Colon (tissue), 2 donors: Measurements from ENCODE around the gene LRRC4C.

ENCODE experiments used
- FAIRE-seq: peaks from 2 replicates; lab custom pipeline; 2012; peaks lifted over from hg19 to GRCh38; lab: Jason Lieb, UNC
- donor health status: control.
- donor health status: control.

The LRRC4C gene

DNA sequence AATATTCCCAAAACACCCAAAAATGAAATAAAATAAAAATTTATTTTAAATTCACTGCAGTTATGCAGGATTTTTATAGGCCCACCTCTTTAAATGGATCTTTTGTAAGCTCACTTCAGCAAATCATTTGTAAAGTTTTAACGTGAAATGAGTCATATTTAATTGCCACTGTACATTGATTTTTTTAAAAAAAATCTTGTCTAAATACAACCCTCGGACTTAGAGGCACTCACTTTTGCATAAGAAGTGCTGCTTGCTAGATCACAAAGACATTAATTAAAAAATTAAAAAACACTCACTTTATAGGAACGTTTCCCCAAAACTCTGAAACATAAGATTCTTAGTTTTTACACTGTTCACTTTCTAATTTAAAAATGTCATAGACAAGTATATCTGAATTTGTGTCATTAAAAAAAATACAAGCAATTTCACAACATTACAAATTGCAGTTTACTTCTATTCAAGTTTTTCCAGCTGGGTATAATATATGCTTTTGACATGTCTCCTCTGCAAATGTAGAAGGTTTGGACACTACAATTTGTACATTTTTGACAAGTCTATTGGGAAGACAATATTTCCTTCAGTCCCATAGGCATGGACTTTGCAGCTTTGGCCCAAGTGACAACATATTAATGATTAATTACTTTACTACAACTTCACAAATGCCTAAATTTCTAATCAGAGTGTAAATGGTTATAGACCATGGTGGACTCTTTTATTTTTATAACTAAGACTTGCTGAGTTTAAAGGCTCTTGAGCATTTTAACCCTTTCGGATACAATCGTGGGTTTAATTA, 1088.4 kb downstream of the LRRC4C start:
- no peak for FAIRE-seq

DNA sequence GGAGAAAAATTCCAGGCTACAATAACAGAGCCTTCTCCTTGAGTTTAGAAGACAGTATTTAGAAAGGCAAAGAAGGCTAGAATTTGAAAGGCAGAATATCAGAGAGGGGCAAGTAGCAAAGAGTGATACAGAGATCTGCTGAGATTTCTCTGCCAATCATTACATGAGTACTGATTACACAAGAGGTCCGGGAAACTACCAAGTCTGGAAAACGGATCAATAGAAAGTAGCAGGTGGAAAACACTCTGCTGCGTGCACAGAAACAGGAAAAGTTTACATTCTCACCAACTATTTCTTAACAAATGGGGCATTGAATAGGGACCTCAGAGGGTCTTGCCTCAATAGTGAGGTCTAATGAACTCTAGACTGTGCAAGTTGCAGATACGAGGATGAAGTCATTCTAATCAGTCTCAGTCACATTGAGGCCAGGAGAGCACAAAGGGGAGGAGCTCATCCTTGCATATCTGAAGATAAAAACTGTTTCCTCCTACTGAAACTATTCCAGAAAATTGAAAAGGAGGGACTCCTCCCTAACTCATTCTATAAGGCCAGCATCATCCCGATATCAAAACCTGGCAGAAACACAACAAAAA, 1099.2 kb downstream of the LRRC4C start:
- FAIRE-seq: no peak

DNA sequence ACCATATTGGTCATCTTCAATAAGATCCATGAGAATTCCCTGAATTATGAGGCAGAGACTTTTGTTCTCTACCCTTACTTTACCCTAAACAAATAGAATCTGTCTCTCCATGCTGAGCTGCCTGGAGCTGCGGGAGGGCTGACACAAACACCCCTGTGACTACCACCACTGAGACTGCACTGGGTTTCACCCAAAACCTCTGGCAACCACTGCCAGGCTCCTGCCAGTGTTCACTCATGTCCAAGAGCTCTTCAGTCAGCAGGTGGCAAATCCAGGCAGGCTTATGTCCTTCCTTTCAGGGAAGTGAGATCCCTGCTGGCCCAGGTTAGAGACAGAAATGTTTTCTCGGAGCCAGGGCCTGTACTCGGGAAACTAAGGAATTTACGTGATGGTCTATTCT, 1105.3 kb downstream of the LRRC4C start:
- FAIRE-seq: no peak

DNA sequence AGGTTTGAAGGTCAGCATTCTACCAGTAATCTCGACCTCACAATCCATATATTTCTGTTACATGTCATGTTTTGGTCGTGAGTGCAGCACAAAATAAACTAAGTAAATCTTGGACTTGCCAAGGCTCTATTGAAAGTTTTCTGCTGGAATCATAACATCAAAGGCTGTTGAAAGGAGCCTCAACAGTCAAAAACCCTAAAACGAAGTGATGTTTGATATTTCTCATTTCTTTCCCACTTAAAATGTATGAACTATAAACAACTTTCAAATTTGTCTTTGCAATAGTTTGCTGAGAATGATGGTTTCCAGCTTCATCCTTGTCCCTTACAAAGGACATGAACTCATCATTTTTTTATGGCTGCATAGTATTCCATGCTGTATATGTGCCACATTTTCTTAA, 1118.5 kb downstream of the LRRC4C start:
- FAIRE-seq: no peak

DNA sequence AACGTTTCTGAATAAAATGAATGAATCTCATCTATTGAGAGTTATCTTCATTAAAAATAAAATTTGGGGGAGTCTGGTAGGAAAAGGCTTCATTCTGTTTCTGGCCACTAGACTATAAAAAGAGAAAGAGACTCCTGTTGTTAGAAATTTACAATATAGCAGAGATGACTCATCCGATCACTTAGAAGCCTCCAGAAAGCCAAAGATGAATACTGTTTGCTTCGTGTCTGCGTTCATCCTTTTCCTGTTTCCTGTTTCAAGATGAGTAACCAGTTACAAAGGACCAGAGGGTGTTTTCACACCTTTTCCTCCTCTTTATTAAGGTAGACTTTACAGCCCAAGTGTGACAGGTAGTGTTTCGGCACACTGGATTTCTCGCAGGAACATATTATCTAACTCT, 1120.7 kb downstream of the LRRC4C start:
- FAIRE-seq: no peak

DNA sequence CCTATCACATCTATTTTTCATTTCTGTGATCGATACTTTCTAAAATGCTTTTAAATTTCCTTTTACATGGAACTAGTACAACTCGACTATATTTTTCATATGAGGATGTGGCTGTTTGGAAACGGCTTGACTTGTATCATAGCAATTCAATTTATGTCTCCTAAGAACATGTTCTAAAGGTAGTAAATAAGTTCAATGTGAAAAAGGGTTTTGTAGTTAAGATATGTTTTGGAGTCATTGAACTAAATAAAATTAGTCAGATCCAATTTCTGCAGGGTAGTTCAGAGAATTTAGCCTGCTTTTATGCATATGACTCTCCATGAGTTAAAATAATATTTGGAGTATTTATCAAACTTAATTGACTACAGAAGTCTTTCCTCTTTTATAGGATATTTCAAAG, 1121.4 kb downstream of the LRRC4C start:
- FAIRE-seq: no peak

DNA sequence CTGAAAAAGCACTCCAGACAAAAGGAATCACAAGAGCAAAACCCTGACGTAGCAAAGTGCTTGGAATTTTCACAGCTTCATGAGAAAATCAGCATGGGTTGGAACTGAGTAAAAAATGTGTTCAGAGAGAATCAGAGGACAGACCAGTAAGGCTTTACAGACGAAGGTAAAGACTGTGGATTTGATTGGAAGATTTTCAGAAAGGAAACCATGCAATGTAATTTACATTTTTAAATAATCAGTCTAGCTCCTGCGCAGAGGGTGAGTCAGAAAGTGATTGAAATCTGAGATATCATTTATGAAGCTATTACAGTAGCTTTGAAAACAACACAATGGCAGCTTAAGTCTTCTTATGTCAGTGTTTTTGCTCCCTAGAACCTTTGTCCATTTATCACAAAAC, 1122.3 kb downstream of the LRRC4C start:
- FAIRE-seq: no peak

DNA sequence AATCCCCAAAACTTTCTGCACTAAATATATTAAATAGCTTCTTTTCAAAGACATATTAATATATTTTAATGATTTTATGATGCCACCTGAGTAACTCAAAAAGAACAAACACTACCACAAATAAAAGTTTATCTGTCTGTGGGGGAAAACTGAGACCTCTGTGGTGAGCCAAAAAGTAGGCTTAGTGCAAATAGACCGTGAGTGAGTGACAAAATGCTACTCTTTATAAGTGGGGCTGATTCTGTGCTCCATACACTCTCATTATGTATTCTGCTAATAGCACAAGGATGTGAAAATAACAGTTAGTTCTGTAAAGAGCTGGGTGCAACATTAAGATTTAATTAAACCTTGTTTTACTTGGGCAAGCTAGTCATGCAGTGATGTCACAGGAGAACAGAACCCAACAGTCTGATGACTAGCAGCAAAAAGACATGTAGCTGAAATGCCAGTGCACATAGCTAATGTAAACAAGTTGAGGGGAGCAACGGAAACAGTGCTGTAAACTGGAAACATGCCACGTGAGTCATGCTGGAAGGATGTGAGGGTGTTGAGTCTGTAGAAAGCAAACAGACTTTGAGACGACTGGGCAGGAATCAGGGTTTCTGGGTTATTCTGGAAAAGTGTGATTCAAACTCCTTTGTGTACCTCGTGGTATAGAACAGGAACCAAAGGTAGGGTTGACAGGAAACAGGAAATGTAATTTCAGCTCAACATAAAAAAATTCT, 1130.4 kb downstream of the LRRC4C start:
- FAIRE-seq: no peak

DNA sequence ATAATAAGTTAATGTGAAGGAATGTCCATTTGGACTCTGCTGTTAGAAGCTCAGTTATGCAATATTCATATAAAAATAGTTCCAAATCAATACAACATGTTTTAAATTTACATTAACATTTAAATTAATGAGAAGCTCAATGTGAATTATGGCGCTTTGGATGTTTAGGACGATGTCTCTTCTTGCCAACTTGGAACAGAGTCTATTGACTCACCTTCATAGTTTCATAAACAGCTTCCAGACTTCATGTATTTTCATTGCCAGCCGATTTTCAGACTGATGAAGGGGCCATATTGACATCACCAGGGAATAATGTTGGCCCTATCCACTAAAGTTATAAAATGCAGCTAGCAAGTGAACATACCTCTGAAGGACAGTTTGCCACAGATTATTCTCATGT, 1136.2 kb downstream of the LRRC4C start:
- no peak for FAIRE-seq

DNA sequence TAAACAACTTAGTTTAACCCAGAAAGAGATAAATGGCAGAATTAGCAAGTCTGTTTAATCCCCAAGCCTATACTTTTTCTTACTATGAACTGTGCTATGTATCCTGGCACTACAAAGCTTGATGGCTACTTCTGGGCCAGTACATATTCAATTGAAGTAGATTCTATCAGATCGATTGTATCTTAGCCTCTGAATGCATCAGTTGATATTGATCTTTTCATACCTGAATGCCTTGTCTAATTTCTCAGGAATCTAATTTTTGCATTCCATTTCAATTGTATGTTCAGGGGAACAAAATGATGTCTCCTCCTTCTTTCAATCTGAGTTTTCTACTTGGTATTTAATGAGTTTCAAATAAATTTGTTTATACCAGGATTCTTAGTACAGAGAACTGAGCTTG, 1137.9 kb downstream of the LRRC4C start:
- FAIRE-seq: no peak

DNA sequence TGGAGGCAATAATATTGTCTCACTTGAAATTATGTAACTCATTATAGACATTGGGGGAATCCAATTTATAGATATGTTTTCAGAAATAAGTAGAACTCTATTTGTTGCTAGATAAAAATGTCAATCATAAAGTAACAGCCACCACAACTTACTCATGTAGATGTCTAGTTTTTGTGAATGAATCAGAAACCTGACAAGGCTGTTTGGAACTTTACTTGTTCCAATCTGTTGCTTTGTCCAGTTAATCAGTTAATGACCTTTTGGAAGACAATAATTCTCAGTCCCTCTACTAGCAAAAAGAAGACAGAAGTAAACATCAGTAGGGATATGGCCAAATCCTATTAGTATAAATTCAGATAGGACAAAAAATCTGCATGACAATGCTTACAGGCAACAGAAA, 1143.3 kb downstream of the LRRC4C start:
- FAIRE-seq: no peak

DNA sequence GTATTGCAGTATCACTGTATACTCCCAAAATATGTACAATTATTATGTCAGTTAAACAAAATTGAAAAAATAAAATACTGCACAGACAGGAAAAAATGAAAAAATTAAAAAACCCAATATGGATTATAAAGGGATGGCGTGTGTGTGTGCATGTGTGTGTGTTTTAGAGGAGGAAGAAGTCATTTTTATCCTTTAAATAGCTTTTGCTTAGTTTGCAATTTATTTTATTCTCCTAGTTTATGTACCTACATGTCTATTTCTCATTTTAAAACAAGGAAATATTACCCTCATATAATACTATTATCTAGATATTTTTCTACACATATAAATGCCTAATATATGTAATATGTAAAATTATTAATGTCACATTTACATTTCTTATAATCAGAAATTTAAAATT, 1144.3 kb downstream of the LRRC4C start:
- peak; percentile 61 for FAIRE-seq

DNA sequence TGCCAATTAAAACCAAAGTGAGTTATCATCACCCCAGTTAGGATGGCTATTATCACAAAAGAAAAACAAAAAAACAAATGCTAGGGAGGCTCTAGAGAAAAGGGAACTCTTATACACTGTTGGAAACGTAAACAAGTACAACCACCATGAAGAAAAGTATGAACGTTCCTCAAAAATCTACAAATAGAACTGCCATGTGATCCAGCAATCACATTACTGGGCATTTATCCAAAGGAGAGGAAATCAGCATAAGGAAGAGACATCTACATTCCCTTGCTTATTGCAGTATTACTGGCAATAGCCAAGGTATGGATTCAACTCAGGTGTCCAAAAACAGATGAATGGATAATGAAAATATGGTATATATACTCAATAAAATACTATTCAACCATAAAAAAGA, 1145.1 kb downstream of the LRRC4C start:
- no peak for FAIRE-seq

DNA sequence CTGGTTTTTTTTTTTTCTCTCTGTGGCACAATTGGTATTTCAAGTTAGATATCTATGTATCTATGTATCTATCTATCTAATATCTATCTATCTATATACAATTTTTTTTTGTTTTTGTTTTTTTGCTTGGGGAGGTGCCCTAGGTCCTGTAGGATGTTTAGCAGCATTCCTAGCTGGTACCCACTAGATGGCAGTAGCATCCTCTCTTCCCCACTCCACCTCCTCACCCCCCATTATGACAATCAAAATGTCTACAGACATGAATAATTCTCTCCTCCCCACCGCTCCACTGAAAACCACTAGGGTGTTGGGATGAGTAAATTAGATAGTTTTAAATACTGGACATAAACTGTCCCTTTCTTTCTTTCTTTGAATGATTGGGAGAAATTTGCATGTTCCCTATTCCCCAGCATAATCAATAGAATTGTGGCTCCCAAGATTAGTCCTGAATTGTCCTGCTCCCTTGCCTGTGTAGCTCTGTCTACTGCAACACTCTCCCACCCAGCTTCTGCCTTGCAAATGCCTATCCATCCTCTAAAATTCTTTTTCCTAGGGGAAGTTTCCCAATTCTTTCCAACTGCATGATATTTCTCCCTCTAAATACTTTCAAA, 1152.4 kb downstream of the LRRC4C start:
- FAIRE-seq: no peak

DNA sequence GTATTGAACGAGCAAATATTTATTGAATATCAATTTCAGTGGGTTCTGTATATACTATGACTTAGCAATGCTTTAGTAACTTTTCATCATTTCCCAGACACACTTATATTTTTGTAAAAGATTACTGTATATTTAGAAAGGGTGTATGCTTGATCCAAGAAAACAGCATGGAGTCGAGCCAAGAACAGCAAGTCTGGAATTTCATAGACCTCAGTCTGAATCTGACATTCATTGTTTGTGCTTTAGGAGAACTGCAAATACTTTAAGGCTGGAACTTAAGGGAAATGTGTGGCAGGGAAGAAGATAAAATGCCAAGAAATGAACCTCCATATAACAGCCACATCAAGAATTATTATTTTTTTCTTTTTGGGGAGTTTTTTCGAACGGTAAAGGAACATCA, 1156.8 kb downstream of the LRRC4C start:
- FAIRE-seq: no peak

DNA sequence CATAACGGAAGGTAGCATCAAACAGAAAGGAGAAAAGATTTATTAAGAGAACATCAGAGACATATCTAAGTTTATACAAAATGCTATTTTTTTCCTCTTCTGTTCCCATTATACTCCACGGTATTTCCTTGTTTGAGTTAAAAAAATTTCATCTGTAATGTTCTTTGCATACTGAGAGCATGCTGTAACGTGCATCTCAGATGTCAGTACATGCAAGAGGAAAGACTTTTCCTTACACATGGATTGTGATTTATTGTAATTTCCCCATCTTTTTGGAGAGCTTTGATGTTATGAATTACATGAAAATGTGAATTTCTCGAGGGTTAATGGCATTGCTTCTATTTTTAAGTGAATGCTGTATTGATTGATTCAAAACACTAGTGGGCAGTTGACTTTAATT, 1164.0 kb downstream of the LRRC4C start:
- FAIRE-seq: no peak

DNA sequence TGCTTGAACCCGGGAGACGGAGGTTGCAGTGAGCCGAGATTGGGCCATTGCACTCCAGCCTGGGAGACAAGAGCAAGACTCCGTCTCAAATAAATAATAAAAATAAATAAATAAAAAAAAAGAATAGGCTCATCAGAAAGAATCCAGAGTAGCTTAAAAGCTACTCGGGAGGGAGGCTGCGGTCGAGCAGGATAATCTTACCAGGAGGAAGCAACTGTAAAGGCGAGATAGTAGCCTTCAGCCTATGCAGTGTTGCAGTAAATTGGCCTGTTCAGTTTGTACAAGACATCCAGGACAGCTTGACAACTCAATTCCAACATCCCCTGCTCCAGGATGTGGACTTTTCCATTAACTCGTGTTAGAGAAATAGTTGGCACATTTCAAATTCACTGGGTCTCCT, 1164.7 kb downstream of the LRRC4C start:
- no peak for FAIRE-seq

DNA sequence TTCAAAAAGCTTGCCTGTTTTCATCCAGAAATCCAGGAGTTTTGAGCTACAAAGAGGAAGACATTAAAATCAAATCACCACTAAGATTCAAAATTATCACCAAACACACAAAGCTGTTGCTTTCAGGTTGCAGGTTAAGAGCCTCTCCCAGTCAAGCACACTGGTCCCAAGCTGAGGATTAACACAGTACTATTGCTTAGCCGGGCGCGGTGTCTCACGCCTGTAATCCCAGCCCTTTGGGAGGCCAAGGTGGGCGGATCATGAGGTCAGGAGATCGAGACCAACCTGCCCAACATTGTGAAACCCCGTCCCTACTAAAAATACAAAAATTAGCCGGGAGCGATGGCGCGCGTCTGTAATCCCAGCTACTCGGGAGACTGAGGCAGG, 1165.1 kb downstream of the LRRC4C start:
- no peak for FAIRE-seq

DNA sequence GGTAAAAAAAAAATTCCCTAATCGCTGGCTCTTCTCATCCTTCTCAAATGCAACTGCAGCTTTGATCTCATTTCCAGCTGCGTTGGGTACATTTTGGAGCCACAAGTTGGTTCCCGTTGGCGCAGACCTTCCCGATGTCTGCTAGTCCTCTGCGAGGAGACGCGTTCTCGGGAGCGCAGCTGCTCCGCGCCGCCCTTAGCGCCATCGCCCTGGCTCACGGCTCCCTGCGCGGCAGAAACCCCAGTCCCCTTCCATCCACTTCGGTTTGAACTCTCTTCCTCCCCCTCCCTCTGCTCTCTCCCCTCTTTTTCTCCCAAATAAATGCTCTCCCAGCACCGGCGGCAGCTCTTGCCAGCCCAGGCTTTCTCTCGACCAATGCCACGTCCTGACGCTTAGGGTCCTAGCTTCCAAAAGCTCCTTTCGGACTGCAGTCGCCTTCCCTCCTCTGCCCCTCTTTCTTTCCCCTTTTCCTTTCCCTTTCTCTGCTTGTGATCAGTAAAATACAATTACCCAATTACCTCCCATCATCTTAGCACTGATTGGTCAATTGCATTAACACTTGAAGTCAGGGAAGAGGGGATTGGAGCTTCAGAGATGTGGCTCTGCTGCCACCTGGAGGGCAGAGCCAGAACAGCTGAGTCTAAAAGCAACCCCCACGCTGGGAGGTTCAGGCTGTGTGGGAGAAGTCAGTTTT, 1165.7 kb downstream of the LRRC4C start:
- FAIRE-seq: no peak

DNA sequence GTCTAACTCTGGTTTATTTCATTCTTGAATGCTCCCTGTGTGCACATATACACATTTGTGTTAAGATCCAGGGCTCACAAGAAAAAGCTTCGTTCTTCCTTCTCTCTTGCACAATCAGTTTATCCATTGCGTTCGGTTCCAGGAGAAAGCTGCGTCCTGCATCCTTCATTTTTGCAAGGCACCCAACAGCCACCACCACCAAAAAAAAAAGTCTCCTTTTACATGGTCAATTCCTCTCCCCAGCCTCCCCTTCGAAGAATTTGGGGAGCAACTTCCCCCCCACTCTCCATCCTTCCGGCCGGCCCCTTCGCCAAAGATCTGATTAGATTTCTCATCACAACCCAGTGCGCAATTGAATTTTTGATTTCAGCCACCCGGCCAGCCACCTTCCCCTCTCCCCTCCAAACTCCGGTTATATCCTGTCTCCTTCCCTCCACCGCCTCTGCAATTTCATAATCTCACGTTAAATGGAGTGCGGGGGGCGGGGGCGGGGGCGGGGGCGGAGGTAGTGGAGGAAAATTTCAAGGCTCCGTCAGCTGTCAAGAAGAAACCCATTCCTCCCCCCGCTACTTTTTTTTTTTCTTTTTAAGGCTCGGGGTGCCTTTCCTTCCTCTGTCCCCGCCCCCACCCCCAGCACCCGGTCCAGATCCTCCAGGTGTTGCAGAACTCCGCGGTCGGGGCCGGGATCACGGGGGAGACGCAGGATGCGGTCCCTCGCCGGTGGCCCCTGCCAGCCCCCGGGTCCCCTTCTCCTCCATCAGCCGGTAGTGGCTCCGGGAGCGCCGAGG, 1166.5 kb downstream of the LRRC4C start:
- FAIRE-seq: no peak

DNA sequence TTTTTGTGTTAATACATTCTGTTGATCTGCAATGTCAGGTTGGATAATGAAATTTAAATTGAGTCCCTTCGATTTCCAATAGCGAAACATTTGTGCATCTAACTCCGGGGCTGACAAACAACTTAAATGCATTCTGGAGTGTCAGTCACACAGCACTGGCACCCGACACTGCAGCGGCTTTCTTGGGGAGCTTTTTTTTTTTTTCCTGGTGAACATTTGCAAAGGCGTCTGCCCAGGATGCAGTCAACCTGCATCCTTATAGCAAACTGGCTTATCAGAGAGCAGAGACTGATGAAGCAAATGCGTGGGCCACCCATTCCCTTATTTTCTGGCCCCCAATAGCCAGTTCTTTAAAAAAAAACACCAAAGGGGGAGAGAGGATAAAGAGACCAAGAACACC, 1167.7 kb downstream of the LRRC4C start:
- no peak for FAIRE-seq

DNA sequence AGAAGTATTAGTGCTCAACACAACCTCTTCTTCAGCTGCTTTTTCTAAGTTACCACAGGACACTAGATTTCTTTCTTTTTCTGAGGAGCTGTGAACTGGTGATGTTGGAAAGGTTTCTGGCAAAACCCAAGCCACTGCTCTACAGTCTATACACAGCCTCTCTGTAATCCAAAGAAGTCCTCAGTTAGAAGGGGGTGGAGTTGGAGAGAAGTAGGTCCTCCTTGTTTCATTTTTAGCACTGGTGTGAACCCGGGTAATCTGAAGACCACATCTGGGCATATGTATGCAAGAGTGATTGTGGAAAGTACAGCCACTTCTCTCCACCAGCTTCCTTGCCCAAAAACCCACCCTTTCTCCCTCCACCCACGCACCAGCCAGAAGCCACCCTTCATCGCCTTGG, 1168.1 kb downstream of the LRRC4C start:
- FAIRE-seq: no peak
